Neutrophil (primary cell): Measurements from ENCODE around the gene METTL1.

ENCODE experiments used
- H3K27ac ChIP-seq: fragments of 200-600 bp; sonication (generic); 2 replicates; pipeline ENCODE4 v1.5.1; 2016; ENCODE audit warnings: mild to moderate bottlenecking, moderate library complexity
- H3K27me3 ChIP-seq: fragments of 200-600 bp; sonication (generic); 2 replicates; pipeline ENCODE4 v1.6.0; 2016; ENCODE audit warnings: mild to moderate bottlenecking
- H3K36me3 ChIP-seq: fragments of 200-600 bp; sonication (generic); 2 replicates; pipeline ENCODE4 v1.5.1; 2017
- H3K4me1 ChIP-seq, 2 experiments: fragments of 200-600 bp in 1 of 2; sonication (generic) in 1 of 2; 1 replicate in 1 of 2; 2 replicates in 1 of 2; pipeline versions ENCODE4 v1.5.1 to v1.6.1; 2013 to 2016; ENCODE audit warnings: low read depth in 1 of 2, low read length in 1 of 2, mild to moderate bottlenecking in 1 of 2, moderate library complexity in 1 of 2; ENCODE audit not compliant: control insufficient read depth in 1 of 2, insufficient read depth in 1 of 2
- H3K4me3 ChIP-seq, 2 experiments: fragments of 200-600 bp in 1 of 2; sonication (generic) in 1 of 2; 1 replicate in 1 of 2; 2 replicates in 1 of 2; pipeline ENCODE4 v1.5.1; 2013 to 2016; ENCODE audit warnings: low read depth in 1 of 2, low read length in 1 of 2, mild to moderate bottlenecking in 1 of 2, moderate library complexity in 1 of 2
- H3K9me3 ChIP-seq: fragments of 200-600 bp; sonication (generic); 2 replicates; pipeline ENCODE4 v1.5.1; 2016
- TF ChIP-seq, protein P1 (sequence below): fragments of 200-600 bp; sonication (generic); IDR thresholded peaks from 2 replicates; pipeline ENCODE4 v1.5.1; 2016; ENCODE audit warnings: antibody characterized with exemption

METTL1 gene

DNA sequence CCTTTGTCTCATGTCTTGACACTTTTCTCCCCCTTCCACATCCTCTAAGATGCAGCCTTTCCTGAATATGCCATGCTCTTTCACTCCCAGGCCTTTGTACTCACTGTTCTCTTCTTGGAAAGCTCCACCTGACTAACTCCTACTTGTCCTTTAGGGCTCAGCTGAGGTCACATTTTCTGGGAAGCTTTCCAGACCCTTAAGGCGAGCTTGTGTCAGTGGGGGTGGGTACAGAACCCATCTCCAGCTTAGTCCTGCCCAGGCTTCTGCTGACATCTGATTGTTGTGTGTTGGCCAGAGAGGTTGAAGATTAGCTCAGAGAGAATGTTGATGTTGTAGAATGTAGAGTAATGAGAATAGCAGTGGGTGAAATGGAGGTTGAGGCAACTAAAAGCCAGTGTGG lies 7.8 kb upstream of the METTL1 start:
- H3K4me1 ChIP-seq: peaks cover 26 to 30% of the 10 kb centered on the region in 2 experiments
- TF ChIP-seq, protein P1, sequence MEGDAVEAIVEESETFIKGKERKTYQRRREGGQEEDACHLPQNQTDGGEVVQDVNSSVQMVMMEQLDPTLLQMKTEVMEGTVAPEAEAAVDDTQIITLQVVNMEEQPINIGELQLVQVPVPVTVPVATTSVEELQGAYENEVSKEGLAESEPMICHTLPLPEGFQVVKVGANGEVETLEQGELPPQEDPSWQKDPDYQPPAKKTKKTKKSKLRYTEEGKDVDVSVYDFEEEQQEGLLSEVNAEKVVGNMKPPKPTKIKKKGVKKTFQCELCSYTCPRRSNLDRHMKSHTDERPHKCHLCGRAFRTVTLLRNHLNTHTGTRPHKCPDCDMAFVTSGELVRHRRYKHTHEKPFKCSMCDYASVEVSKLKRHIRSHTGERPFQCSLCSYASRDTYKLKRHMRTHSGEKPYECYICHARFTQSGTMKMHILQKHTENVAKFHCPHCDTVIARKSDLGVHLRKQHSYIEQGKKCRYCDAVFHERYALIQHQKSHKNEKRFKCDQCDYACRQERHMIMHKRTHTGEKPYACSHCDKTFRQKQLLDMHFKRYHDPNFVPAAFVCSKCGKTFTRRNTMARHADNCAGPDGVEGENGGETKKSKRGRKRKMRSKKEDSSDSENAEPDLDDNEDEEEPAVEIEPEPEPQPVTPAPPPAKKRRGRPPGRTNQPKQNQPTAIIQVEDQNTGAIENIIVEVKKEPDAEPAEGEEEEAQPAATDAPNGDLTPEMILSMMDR: no peak

DNA sequence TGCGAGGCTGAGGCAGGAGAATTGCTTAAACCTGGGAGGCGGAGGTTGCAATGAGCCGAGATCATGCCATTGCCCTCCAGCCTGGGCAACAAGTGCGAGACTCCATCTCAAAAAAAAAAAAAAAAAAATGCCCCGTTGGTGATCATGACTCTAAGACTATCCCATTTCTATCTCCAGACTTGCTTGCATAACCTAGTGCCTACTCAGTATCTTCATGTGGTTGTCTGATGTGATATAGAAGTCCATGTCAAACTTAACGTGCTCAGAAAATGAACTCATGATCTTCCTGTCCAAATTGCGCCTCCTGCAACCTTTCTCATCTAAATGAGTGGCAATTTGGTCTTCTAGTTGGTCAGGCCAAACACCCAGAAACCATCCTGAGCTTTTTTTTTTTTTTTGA lies 6.0 kb upstream of the METTL1 start:
- Histone ChIP-seq H3K4me3 (no peak overlapping the region), H3K36me3 (no peaks in the 10 kb centered on the region), H3K9me3 (no peaks in the 10 kb centered on the region), H3K27me3 (peaks cover 6% of the 10 kb centered on the region), H3K27ac (no peak overlapping the region), H3K4me1 (peaks cover 22 to 26% of the 10 kb centered on the region in 2 experiments)
- TF ChIP-seq, protein P1: no peak

More for the DNA sequence above, 7.8 kb upstream of the METTL1 start:
- H3K9me3 ChIP-seq: no peaks in the 10 kb centered on the region
- H3K27ac ChIP-seq: no peak overlapping the region
- H3K36me3 ChIP-seq: no peaks in the 10 kb centered on the region
- H3K27me3 ChIP-seq: no peaks in the 10 kb centered on the region
- H3K4me3 ChIP-seq: no peak overlapping the region

DNA sequence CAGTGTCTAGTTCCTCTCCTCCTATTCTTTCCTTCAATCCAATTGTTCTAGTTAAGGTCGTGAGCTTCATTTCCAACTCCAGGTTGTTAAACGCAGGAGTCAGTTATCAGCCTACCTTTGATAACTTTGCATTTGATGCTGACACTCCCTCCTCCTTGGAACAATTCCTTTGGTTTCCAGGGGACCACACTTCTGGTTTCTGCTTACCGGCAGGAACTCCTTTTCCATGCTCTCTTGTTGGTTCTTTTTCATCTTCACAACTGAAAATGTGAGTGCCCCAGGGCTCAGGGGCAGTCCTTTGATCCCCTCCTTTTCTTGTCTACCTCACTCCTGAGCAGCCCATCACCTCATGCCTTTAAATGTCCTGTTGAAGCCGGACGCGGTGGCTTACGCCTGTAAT lies 5.5 kb upstream of the METTL1 start:
- no peaks in the 10 kb centered on the region for H3K36me3 ChIP-seq
- H3K4me3 ChIP-seq: no peak overlapping the region
- H3K27me3 ChIP-seq: peaks cover 9% of the 10 kb centered on the region
- TF ChIP-seq, protein P1: no peak
- no peak overlapping the region for H3K27ac ChIP-seq
- no peaks in the 10 kb centered on the region for H3K9me3 ChIP-seq
- peaks cover 25 to 28% of the 10 kb centered on the region in 2 experiments for H3K4me1 ChIP-seq

DNA sequence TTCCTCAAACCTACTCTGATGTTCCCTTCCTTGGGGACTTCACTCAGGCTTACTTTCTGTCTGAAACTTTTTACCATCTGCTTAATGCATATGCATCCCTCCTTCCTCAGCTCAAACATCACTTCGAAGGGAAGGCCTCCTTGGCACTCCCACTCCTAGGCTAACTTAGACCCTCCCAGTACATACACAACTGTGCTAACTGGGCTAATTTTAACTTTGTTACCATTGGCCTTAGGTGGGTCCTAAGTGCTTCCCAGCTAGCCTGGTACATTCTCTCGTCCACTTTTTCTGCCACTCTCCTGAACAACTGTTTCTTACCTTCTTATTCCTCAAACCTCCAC lies 4.3 kb upstream of the METTL1 start:
- H3K27me3 ChIP-seq: peaks cover 9% of the 10 kb centered on the region
- no peak overlapping the region for H3K4me3 ChIP-seq
- no peaks in the 10 kb centered on the region for H3K36me3 ChIP-seq
- no peak overlapping the region for H3K27ac ChIP-seq
- peaks cover 21 to 28% of the 10 kb centered on the region in 2 experiments for H3K4me1 ChIP-seq
- TF ChIP-seq, protein P1: no peak
- no peaks in the 10 kb centered on the region for H3K9me3 ChIP-seq

DNA sequence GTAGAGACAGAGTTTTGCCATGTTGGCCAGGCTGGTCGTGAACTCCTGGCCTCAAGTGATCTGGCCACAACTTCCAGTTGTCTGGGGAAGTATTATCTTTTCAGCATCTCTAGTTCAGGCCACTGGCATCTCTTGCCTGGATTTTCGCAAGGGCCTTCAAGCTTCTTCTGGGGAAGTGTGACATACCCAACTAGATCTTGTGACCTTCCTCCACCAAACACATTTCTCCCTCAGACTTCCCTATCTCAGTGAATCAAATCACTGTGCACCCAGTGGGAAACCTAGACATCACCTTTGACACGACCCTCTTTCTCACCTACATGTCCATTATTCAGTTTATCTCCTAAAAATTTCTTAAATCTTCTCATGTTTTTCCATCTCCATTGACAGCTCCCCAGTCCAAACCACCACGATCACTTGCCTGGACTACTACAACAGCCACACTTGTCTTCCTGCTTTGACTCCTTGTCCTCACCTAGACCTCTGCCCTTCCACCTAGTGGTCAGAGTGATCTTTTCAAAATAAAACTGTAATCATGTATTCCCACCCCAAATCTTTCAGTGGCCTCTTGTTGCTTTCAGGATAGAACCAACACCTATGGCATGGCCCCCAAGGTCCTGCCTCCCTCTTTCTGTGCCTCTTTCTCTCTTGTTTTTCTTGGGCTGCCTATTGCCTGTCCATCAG lies 3.8 kb upstream of the METTL1 start:
- Histone ChIP-seq H3K4me3 (no peak overlapping the region), H3K9me3 (no peaks in the 10 kb centered on the region), H3K27ac (no peak overlapping the region), H3K36me3 (no peaks in the 10 kb centered on the region), H3K27me3 (peaks cover 9% of the 10 kb centered on the region), H3K4me1 (peaks cover 16 to 24% of the 10 kb centered on the region in 2 experiments)
- TF ChIP-seq, protein P1: no peak
